B cell (primary cell): Measurements from ENCODE around the gene GPR146.

ENCODE experiments used
- CTCF ChIP-seq: fragments of 200-600 bp; IDR thresholded peaks from one replicate; pipeline ENCODE4 v1.8.0; 2022; ENCODE audit warnings: antibody characterized with exemption, mild to moderate bottlenecking
- EZH2 ChIP-seq: IDR thresholded peaks from 2 replicates; pipeline ENCODE4 v1.6.1; 2012; ENCODE audit warnings: borderline replicate concordance, low read depth, mild to moderate bottlenecking, moderate library complexity, low read length; ENCODE audit not compliant: insufficient read depth, poor library complexity, severe bottlenecking

GRCh38 chr7:1019789-1020610, 24.3 kb upstream of the GPR146 start:
- TF ChIP-seq CTCF (no peak), EZH2 (no peak)
